HG02610 (cell line): ENCODE results near the gene SCN8A.

ENCODE experiments used
- ATAC-seq: cut with Tn5 transposase; IDR thresholded peaks from one replicate; pipeline ENCODE4 v1.9.1; 2021; ENCODE audit warnings: mild to moderate bottlenecking, moderate library complexity; ENCODE audit not compliant: unreplicated experiment

Gene SCN8A

DNA sequence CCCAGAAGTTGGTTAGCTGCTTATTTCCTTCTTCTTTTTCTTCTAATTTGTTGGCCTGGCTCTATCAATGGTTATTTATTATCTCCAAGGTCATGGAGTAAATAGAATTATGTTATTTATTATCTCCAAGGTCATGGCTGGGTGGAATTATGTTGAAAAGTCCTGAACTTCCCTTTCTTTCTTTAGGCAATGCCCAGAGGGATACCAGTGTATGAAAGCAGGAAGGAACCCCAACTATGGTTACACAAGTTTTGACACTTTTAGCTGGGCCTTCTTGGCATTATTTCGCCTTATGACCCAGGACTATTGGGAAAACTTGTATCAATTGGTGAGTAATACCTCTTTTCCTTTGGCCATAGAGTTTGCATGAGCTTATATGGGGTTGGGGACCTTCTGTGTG lies 111.6 kb downstream of the SCN8A start:
- ATAC-seq = no peak

DNA sequence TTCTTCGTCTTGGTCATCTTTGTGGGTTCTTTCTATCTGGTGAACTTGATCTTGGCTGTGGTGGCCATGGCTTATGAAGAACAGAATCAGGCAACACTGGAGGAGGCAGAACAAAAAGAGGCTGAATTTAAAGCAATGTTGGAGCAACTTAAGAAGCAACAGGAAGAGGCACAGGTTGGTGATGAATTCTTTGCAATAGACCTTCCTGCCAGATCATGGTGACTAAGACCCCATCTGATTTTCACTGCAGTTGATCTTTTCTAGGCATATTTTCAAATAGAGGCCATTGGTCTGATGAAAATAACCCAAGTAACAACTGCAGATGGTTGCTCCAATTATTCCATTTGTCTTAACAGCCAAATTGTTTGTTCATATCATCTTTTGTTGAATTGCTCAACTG lies 114.4 kb downstream of the SCN8A start:
- no peak for ATAC-seq

DNA sequence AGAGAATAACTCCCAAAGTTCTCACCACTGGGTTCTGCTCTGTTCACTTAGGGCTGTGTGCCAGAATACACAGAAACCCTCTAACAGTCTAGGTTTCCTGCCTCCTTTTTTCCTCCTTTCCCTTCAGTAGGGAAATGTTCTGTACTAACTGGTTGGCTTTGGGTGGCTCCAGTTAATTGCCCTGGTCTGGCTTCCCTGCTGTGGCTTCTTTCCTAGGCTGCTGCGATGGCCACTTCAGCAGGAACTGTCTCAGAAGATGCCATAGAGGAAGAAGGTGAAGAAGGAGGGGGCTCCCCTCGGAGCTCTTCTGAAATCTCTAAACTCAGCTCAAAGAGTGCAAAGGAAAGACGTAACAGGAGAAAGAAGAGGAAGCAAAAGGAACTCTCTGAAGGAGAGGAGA lies 115.2 kb downstream of the SCN8A start:
- ATAC-seq = no peak

DNA sequence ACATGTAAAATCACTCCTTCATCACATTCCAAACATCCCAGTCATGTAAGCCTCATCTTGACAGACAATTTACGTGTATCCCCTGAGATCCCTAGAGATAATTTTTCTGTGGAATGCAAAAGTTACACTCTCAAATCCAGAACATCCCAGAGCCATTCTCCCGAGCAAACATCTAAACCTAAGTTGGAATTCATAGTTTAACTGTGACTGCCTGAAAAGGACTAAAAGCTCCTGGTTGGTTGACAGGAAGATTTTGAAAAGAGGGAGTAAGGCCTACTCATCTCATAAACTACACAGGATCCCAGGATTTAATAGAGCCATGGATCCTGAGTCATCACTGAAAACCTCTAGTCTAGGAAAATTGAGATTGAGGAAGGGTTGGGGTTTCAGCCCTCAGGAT lies 123.6 kb downstream of the SCN8A start:
- no peak for ATAC-seq

DNA sequence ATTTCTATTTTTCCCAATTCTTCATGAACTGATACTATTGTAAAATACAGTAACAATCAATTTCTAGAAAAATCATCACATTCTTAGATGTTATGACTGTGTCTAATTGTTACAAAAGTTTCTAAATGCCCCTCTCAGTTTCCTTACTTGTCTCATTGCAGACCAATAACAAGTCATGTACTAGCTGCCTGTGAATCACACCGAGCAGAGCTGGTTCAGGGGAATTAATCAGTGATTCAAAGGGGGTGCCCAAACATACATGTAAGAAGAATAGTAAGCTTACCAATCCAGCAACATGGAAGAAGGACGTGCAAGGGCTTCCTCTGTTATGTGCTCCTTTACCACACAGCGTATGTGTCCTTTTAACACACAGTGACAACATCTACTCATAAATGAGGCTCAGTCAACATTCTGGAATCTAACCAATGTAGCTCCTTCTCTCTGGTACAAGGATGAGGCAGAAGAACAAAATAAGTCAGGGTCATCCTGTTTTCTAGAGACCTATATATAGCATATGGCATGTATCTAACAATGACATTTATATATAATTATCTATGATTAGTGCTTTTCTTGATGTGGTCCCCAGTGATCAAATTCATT lies 126.4 kb downstream of the SCN8A start:
- no peak for ATAC-seq

DNA sequence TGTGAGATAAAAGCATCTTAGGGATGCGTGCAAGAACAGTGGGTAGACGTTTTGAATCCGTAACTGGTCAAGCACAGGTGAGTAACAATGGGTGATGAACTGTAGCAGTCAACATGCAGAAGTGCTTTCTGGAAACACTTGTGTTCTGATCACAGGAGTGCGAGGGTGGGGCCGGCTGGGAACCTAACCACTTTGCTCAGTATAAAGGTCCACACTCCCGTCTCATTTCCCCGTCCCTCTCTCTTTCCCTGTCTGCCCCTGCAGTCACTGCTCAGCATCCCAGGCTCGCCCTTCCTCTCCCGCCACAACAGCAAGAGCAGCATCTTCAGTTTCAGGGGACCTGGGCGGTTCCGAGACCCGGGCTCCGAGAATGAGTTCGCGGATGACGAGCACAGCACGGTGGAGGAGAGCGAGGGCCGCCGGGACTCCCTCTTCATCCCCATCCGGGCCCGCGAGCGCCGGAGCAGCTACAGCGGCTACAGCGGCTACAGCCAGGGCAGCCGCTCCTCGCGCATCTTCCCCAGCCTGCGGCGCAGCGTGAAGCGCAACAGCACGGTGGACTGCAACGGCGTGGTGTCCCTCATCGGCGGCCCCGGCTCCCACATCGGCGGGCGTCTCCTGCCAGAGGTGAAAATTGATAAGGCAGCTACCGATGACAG lies 130.4 kb downstream of the SCN8A start:
- no peak for ATAC-seq

DNA sequence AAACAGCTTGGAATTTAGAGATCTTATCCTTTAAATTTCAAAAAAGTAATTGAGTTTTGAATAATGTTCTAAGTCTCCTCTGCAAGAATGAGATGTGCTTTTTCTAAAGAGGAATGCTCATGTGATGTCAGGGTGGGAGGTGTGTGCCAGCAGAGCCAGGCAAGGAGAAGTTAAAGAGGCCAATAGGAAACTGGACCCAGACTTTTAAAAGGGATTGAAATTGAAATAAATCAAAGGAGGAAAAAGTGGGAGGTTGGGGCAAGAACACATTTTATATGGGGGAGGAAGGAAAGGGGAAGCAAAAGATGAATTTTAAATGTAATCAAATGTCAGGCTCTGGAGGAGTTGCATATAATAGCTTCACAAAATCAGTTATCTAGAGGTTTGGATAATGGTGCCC lies 131.4 kb downstream of the SCN8A start:
- ATAC-seq = no peak

DNA sequence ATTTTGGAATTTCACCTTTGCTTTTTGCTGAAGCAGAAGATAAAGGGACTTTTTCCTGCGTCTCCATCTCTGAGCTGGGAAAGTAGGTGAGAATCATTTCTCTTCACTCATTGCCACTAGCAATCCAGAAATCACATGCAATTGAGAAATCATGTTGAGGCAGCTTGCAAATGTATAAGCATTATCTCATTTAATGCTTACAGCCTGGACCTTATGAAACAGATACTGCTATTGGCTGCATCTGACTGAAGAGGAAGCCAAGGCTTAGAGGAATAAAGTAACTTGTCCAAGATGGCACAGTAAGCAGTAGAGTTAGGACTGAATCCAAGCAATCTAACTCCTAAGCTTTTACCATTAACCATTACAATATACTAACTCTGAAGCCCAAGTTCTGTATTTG lies 135.1 kb downstream of the SCN8A start:
- no peak for ATAC-seq

DNA sequence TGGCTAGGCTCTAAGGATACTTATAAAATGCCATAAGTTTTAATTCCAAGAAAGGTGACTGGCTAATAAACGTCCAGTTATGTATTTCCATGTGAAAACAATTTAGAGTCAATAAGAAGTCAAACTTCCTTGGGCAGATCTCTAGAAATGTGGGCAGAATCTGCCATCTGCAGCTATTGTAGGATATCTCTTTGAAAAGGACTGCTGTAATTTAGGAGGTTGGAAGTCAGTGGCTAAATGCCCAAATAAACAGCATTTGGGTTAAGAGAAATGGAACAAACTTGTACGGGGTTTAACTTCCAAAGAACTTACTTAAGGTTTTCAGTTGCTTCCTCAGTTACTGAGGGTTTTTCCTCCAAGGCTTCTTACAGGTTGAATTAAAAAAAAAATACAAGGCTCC lies 135.9 kb downstream of the SCN8A start:
- ATAC-seq = no peak

DNA sequence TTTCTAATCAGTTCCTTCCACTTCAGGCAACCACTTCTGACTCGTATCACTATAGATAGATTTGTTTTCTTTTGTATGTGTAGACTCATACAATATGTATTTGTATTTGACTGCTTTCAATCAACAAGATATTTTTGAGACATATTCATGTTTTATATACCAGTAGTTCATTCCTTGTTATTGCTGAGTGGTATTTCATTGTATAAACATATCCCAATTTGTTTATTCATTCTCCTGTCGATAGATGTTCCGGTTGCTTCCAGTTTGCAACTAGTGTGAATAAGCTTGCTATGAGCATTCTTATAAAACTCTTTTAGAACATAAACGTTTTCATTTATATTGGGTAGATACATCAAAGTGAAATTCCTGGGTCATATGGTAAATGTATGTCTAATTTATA lies 138.3 kb downstream of the SCN8A start:
- no peak for ATAC-seq

DNA sequence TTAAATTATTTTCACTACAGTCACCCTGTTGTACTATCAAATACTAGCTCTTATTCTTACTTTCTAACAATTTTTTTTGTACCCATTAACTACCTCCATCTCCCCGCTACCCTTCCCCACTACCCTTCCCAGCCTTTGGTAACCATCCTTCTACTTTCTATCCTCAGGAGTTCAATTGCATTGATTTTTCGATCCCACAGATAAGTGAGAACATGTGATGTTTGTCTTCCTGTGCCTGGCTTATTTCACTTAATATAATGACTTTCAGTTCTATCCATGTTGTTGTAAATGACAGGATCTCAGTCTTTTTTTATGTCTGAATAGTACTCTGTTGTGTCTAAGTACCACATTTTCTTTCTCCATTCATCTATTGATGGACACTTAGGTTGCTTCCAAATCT lies 139.7 kb downstream of the SCN8A start:
- ATAC-seq = no peak

DNA sequence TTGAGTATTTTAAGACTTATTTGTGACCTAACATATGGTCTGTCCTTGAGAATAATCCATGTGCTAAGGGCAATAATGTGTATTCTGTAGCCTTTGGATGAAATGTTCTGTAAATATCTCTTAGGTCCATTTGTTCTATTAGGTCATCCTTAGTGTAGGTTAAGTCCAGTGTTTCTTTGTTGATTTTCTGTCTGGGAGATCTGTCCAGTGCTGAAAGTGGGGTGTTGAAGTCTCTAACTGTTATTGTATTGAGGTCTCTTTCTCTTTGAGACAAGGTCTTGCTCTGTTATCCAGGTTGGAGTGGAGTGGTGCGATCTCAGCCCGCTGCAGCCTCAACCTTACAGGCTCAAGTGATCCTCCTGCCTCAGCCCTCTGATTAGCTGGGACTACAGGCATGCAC lies 149.5 kb downstream of the SCN8A start:
- ATAC-seq = no peak

DNA sequence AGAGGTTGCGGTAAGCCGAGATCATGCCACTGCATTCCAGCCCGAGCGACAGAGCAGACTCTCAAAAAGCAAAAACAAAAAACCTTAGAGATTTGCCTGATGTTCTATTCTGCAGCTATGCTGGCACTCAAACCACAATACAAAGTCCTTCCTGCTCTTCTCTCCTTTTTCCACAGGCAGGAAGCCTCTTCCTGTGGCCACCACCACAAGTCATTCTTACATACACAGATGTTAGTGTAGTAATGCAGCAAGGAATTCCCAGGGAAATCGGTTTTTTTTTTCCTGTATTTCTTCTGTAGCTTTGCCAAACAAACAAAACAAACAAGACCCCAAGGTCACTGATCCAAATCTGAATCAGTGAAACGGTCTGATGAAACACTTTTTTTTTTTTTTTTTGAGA lies 153.2 kb downstream of the SCN8A start:
- no peak for ATAC-seq

DNA sequence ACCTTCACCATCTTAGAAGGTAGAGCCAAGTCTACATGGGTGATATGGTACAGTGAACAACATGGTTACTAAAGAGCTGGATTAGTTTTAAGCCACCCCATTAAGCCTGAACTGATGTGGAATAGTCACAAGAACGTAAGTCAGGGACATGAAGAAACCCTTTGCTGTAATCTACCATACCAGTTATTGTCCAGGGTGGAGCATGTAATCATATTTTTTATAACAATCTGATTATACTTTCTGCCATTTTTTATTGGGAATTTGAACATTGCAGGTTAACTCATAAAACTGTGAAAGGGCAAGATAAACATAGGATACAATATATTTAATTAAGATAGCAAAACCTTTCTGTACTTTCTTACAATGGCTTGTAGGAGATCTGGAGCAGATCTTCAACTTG lies 153.9 kb downstream of the SCN8A start:
- ATAC-seq = no peak

DNA sequence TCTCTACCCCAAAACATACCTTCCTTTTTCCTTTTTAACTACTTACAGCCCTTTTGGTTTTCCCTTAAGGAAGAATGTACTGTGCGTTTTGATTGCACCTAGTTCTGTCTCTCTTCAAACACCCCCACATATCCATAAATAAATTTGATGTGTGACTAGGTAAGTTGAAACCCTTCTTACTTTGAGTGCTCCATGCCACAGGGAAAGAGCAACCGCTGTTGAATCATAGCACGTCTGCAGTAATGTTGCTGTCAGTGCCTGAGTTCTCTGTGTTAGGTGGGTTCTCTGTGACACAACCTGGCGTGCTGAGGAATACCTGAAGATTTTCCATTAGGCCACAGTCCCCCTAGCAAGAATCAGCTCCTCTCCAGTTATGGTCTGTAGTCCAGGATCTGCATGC lies 155.4 kb downstream of the SCN8A start:
- no peak for ATAC-seq

DNA sequence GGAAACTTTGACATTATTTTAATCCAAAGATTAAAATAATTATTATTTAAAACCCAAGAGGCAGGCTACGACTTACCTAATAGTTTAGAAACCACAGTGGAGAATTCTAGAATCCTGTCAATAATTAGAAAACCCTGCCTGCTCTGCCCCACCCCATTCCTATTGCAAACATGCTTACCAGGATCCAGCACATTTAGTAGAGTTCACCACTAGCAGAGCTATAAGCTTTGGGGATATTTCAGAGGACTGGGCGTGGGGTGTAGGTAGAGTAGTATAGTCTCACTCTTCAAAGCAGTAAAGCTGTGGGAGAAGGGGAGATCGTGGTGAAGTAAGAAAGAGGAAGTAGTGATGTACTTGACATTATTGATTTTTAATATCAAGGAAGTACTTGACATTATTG lies 157.2 kb downstream of the SCN8A start:
- no peak for ATAC-seq

DNA sequence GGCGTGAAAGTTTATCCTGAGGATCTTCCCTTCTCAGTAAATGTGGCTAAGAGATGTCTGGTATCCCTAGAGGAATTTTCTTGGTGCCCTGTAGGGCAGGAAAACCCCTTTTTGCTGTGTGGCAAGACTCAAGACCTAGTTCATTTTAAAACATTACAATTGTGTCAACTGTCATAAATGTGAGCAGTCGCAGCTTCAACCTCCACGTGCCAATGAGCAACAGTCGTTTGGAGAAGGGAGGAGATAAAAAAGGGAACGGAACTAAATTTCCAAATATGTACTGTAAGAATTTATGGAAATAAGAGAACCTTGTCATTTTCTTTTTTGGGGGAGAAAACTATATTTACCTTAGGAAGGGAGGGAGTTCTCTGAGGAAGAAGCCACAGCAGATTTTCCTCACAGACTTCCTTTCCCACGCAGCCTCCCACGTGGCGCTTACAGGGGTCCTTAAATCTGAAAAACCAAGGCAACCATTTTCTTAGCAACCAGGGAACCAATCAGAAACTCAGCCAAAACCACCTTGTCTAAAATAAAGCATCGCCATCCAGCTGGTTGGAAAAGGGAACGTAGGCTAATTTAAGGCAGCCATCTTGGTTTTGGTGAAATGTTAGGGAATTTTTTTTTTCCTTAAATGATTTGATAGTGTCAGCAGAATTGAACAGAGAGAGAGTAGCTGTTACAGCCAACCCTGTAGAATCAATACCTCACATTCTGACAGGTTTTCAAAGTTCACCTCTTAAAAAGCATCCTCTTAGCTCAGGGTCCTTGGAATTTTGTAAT lies 158.4 kb downstream of the SCN8A start:
- no peak for ATAC-seq

DNA sequence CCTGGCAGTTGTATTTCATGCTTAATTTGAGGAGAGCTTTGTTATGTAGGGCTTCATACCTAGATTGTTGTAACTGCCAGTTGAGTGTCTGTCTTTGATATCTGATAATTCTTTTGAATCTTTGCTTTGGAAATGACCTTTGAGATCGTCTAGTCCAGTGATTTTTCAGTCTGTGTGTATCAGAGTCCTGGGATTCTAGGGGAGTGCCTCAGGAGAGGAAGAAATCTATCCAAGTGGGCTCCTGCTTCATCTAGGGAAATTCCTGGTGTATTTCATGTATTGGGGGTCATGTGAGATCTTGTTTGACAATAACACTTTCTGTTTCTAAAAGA lies 158.9 kb downstream of the SCN8A start:
- no peak for ATAC-seq

DNA sequence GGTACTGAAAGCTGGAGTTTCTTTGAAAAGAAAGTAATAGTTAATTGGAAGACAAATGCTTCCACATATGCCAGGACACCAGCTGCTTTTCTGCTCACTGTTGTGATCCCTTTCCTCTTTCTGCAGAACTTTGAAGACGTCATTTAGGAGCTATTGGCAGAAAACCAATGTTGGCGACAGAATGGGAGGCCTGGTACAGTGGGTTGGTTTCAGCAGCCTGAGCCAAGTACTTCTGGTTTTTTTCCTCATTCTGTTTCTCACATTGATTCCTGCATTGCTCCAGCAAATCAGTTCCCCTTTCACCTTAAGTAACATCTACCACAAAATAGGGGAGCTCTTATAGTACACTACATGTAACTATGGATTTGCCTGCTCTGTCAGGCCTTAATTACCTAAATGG lies 160.6 kb downstream of the SCN8A start:
- ATAC-seq = no peak

DNA sequence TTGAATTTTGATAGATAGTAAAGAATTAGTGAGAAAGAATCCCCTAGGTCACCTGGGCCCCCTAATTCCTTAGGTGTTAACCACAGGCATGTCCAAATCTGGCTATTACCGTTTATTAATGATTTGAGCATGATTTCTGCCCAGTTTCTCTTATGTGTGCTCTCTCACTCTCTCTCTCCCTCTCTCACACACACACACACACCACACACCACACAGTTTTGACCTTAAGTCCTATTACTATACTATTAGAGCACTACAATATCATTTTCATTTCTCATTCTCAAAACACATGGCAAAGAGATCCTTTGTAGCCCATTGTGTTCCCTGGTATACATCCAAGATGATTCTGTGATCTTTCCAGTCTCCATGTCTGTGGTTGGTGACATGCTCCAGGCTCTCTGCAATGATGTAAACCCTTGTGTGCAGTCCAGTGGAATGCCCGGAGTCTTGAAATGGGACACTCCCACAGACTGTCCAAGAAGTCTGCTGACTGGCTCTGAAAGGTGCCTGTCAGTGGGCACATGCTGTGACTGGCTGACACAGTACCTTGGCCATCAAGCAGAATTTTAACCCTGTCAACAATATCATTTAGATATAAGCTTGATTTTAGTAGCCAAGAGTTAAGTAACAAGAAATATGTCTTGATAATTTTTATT lies 161.3 kb downstream of the SCN8A start:
- no peak for ATAC-seq

DNA sequence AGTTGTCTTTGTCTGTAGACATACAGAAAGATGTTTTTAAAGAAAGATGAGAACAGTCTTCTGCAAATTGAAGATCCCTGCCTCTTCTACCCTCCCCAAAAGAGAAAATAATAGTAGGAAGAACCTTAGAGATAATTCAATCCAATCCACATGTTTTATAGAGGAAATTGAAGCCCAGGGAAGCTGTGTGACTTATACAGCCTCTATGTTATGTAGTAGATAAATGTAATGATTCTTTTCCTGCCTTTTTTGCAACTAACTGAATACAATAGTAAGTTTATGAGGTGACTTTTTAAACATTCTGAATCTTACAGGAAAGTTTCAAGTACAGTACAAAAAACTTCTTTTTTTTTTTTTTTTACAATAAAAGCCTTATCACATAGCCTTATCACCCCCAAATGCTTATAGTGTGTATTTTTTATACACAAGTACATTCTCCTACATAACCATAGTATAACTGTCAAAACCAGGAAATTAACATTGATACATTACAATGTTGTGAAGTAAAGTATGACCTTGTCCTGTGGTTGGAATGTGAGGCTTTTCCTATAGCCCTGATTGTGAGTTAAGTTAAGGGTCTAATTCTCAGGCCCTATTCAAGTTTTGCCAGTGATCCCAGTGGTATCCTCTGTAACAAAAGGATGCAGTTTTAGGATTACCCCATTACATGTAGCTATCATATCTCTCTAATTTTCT lies 163.1 kb downstream of the SCN8A start:
- no peak for ATAC-seq
